Spleen (tissue), 11 donors: ENCODE measurements around the gene CASP2. TPM values are rescaled to one million over a fixed set of nuclear protein-coding genes. Genes with fewer than 3 reads are reported as not detected.

Source experiments
- DNase-seq: peaks from one replicate; pipeline ENCODE4 v3.0.0-alpha.2; 2020
- H3K27ac ChIP-seq, 8 donors: fragments of 200-600 bp; sonication (generic) in 7 of 8; 1 replicate in 4 of 8; 2 replicates in 4 of 8; pipeline versions ENCODE4 v1.5.0 to v1.8.0; 2016 to 2021; ENCODE audit warnings: inconsistent platforms in 4 of 8, mild to moderate bottlenecking in 4 of 8, moderate library complexity in 1 of 8
- H3K27me3 ChIP-seq, 7 donors: fragments of 200-600 bp; sonication (generic) in 6 of 7; replicated peaks in 1 of 7; 1 replicate in 4 of 7; 2 replicates in 3 of 7; pipeline versions ENCODE4 v1.5.0 to v1.8.0; 2016 to 2021; ENCODE audit warnings: inconsistent platforms in 3 of 7, mild to moderate bottlenecking in 1 of 7
- H3K36me3 ChIP-seq, 6 donors: fragments of 200-600 bp; sonication (generic) in 5 of 6; 1 replicate in 4 of 6; 2 replicates in 2 of 6; pipeline versions ENCODE4 v1.5.0 to v1.8.0; 2016 to 2021; ENCODE audit warnings: inconsistent platforms in 2 of 6
- H3K4me1 ChIP-seq, 6 donors: fragments of 200-600 bp; sonication (generic) in 5 of 6; 1 replicate in 3 of 6; 2 replicates in 3 of 6; pipeline versions ENCODE4 v1.5.0 to v1.8.0; 2016 to 2021; ENCODE audit warnings: inconsistent platforms in 3 of 6
- H3K4me3 ChIP-seq, 8 donors: fragments of 200-600 bp; sonication (generic) in 7 of 8; 1 replicate in 4 of 8; 2 replicates in 4 of 8; pipeline versions ENCODE4 v1.5.0 to v1.8.0; 2016 to 2021; ENCODE audit warnings: inconsistent platforms in 4 of 8, mild to moderate bottlenecking in 4 of 8, moderate library complexity in 2 of 8
- H3K9me3 ChIP-seq, 8 donors: fragments of 200-600 bp; sonication (generic) in 7 of 8; 1 replicate in 4 of 8; 2 replicates in 4 of 8; pipeline versions ENCODE4 v1.5.0 to v1.8.0; 2016 to 2021; ENCODE audit warnings: inconsistent platforms in 4 of 8
- CTCF ChIP-seq, 11 experiments: fragments of 200-600 bp in 7 of 11; fragments of 450-650 bp in 4 of 11; sonication (generic) in 4 of 11; IDR thresholded peaks in 8 of 11; conservative IDR thresholded peaks in 3 of 11; 1 replicate in 7 of 11; 2 replicates in 4 of 11; pipeline versions ENCODE4 v1.4.0 to v1.8.0; 2016 to 2021; ENCODE audit warnings: antibody characterized with exemption in 11 of 11, inconsistent platforms in 4 of 11, mild to moderate bottlenecking in 1 of 11
- POLR2A ChIP-seq, 3 donors: fragments of 450-650 bp; IDR thresholded peaks; one replicate each; pipeline ENCODE4 v1.5.1; 2017; ENCODE audit warnings: antibody characterized with exemption in 3 of 3, mild to moderate bottlenecking in 1 of 3
- POLR2AphosphoS5 ChIP-seq, 3 donors: sonication (generic); formaldehyde crosslinking; IDR thresholded peaks; one replicate each; pipeline ENCODE4 v1.5.1; 2017; ENCODE audit warnings: antibody characterized with exemption in 3 of 3
- WGBS, 5 donors: extraction: QIAGEN DNeasy Blood & Tissue Kit in 3 of 5; methylation state at CpG; one replicate each; pipeline versions ENCODE4 v1.1.5 to v1.1.7; 2013 to 2018; 5-methylcytosine and 5-hydroxymethylcytosine counted together
- intact Hi-C: fragments of 100-400 bp; cut with DNase I; formaldehyde crosslinking; loops from one replicate; pipeline ENCODE4 v1.15.0; 2023; ENCODE audit warnings: low total_unique reads
- polyA plus RNA-seq, 3 donors: library from polyadenylated mRNA; stranded (reverse); fragments of 200-250 nt; gene quantifications; one replicate each; pipeline ENCODE4 v1.2.1, GENCODE V29; 2013
- total RNA-seq, 7 donors: library from RNA; depleted of rRNA in 3 of 7; stranded (reverse); fragments of >200 nt in 3 of 7; fragmentation: NEBNext Ultra II Directional in 4 of 7; extraction: Animal tissue kit (Norgen Biotek cat#: 25700) in 4 of 7; gene quantifications; one replicate each; pipeline versions ENCODE4 v1.1.0 to v1.2.1, GENCODE V29; 2016 to 2021
- donor health status: healthy with polysubstance abuse.
- donor health status: DM: no; HTN: no; CAD: no; lungs with moderate emphysema.
- donor health status: DM: no; HTN: no; CAD: no.
- donor health status: Bipolar disorder and iron deficiency.
- donor health status: healthy.
- donor health status: DM: no; HTN: no; CAD: no.
- donor health status: DM: yes; HTN: yes; CAD: no.

The CASP2 gene
- total and polyA plus RNA-seq, 10 donors: 9.9 to 51.0 (median 34.4) TPM

DNA sequence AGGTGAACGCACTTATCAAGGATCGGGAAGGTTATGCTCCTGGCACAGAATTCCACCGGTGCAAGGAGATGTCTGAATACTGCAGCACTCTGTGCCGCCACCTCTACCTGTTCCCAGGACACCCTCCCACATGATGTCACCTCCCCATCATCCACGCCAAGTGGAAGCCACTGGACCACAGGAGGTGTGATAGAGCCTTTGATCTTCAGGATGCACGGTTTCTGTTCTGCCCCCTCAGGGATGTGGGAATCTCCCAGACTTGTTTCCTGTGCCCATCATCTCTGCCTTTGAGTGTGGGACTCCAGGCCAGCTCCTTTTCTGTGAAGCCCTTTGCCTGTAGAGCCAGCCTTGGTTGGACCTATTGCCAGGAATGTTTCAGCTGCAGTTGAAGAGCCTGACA, 16.8 kb downstream of the CASP2 start:
- peaks cover 2 to 99% (median 82%) of the 10 kb centered on the region in 6 donors for H3K36me3 ChIP-seq
- H3K9me3 ChIP-seq: no peaks in the 10 kb centered on the region
- H3K27me3 ChIP-seq: no peaks in the 10 kb centered on the region
- peaks cover 0 to 39% (median 11%) of the 10 kb centered on the region in 6 donors for H3K4me1 ChIP-seq
- intact Hi-C loops: loop anchor here (5.0 kb wide), 1 partner anchor 63 kb away; no protein-coding TSS in a partner anchor
- TF ChIP-seq POLR2AphosphoS5 (IDR thresholded peaks at IDR 0.05) (no peak), CTCF (IDR thresholded peaks at IDR 0.05 in 8 of 11, conservative IDR thresholded peaks at IDR 0.05 in 3 of 11) (no peak), POLR2A (IDR thresholded peaks at IDR 0.05) (no peak)
- 88 to 94% (median 90%) methylated on average over 6 of the region's 6 CpGs for WGBS, 5 donors
- no peak for DNase-seq
- H3K27ac ChIP-seq: peak overlapping the region in 1 of 8 donors; percentile 28
- H3K4me3 ChIP-seq: no peak overlapping the region

GRCh38 chr7:143305423-143306070, 17.4 kb downstream of the CASP2 start:
- peak; percentile 90 for DNase-seq
- Histone ChIP-seq H3K36me3 (peaks cover 2 to 93% (median 76%) of the 10 kb centered on the region in 6 donors), H3K9me3 (no peaks in the 10 kb centered on the region), H3K4me3 (no peak overlapping the region), H3K27ac (peak overlapping the region in 1 of 8 donors; percentile 28), H3K27me3 (no peaks in the 10 kb centered on the region), H3K4me1 (peaks cover 0 to 39% (median 10%) of the 10 kb centered on the region in 6 donors)
- intact Hi-C loops: no loop called here
- TF ChIP-seq CTCF (IDR thresholded peaks at IDR 0.05 in 8 of 11, conservative IDR thresholded peaks at IDR 0.05 in 3 of 11) (peak; percentile 36 to 80 (median 63)), POLR2A (IDR thresholded peaks at IDR 0.05) (no peak), POLR2AphosphoS5 (IDR thresholded peaks at IDR 0.05) (peak in 2 of 3 donors; percentile 37 to 42)
- WGBS, 5 donors: 67 to 81% (median 72%) methylated on average over 10 of the region's 10 CpGs

DNA sequence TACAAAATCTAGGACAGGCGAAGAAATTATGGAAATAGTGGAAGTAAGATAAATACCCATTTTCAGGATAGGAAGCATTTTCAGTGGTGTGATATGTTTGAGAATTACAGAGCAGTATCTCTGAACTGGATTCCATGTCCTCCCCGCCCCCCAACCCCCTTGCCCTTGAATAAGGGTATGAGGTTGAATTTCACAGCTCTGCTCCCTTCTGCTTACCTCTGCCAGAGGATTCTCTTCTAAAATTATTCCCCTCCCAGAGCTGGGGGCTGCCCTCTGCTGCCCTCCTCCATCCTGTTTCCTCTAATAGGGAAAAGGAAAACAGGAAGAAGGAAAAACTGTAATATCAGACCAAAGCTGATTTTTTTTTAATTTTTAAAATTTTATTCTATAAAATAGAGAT, 20.5 kb downstream of the CASP2 start:
- no peak for TF ChIP-seq POLR2AphosphoS5 (IDR thresholded peaks at IDR 0.05)
- TF ChIP-seq CTCF (IDR thresholded peaks at IDR 0.05 in 8 of 11, conservative IDR thresholded peaks at IDR 0.05 in 3 of 11): no peak
- no peak for TF ChIP-seq POLR2A (IDR thresholded peaks at IDR 0.05)
- intact Hi-C loops: no loop called here
- 85 to 98% (median 97%) methylated on average over 2 of the region's 2 CpGs for WGBS, 5 donors
- peaks cover 2 to 62% (median 46%) of the 10 kb centered on the region in 6 donors for H3K36me3 ChIP-seq
- H3K4me1 ChIP-seq: peaks cover 0 to 27% (median 9%) of the 10 kb centered on the region in 6 donors
- no peak overlapping the region for H3K4me3 ChIP-seq
- peak overlapping the region in 1 of 8 donors; percentile 27 for H3K27ac ChIP-seq
- DNase-seq: no peak
- H3K27me3 ChIP-seq: no peaks in the 10 kb centered on the region
- H3K9me3 ChIP-seq: no peaks in the 10 kb centered on the region

DNA sequence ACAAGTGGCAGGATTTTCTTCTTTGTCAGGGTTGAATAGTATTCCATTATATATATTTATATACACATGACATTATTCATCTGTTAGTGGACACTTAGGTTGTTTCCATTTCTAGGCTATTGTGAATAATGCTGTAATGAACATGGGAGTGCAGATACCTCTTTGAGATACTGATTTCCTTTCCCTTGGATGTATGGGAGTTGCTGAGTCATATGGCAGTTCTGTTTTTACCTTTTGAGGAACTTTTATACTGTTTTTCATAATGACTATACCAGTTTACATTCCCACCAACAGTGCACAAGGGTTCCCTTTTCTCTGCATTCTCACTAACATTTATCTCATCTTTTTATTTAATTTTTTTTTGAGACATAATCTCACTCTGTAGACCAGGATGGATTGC, 26.0 kb downstream of the CASP2 start:
- Histone ChIP-seq H3K4me1 (peaks cover 0 to 28% (median 5%) of the 10 kb centered on the region in 6 donors), H3K4me3 (no peak overlapping the region), H3K36me3 (peaks cover 0 to 7% (median 0%) of the 10 kb centered on the region in 6 donors), H3K9me3 (no peaks in the 10 kb centered on the region), H3K27ac (no peak overlapping the region), H3K27me3 (no peaks in the 10 kb centered on the region)
- intact Hi-C loops: loop anchor here (10.0 kb wide), 1 partner anchor 91 kb away; the partner anchor contains the start of gene EPHA1
- no peak for TF ChIP-seq POLR2AphosphoS5 (IDR thresholded peaks at IDR 0.05)
- TF ChIP-seq POLR2A (IDR thresholded peaks at IDR 0.05): no peak
- no peak for TF ChIP-seq CTCF (IDR thresholded peaks at IDR 0.05 in 8 of 11, conservative IDR thresholded peaks at IDR 0.05 in 3 of 11)
- no peak for DNase-seq
